Measurements from ENCODE around the gene PHF14.

- TF ChIP-seq CTCF (conservative IDR thresholded peaks at IDR 0.05) (no peak), EZH2 (IDR thresholded peaks at IDR 0.05; ENCODE audit: low read depth) (no peak)
Measured at GRCh38 chr7:11082552-11083213, 109.0 kb downstream of the PHF14 start.
